IPS-18c (cell line): ENCODE results near the gene SLC25A30.
"Not testable (repeated sequence)": the region's sequence is repeated elsewhere in the genome, so short reads cannot be mapped to it uniquely, and the experiment has no call there.

Experiments
- H3K4me3 ChIP-seq: 2 replicates; pipeline ENCODE4 v1.7.0; 2013; ENCODE audit warnings: low read depth, mild to moderate bottlenecking, low read length, moderate library complexity; ENCODE audit not compliant: insufficient read depth
- H3K9me3 ChIP-seq: one replicate; pipeline ENCODE4 v1.6.1; 2013; ENCODE audit warnings: mild to moderate bottlenecking, low read length, moderate library complexity; ENCODE audit not compliant: control insufficient read depth, insufficient read depth

Gene SLC25A30

GRCh38 chr13:45380708-45381107 is 37.5 kb downstream of the SLC25A30 start:
- not testable (repeated sequence) for H3K9me3 ChIP-seq, H3K4me3 ChIP-seq

- not testable (repeated sequence) for H3K4me3 ChIP-seq, H3K9me3 ChIP-seq
These were observed 38.7 kb downstream of the SLC25A30 start for GRCh38 chr13:45379516-45379915.

- not testable (repeated sequence) for H3K4me3 ChIP-seq, H3K9me3 ChIP-seq
These were observed 39.4 kb downstream of the SLC25A30 start for GRCh38 chr13:45378786-45379185.

- H3K4me3 ChIP-seq, H3K9me3 ChIP-seq: not testable (repeated sequence)
These were observed 40.9 kb downstream of the SLC25A30 start for GRCh38 chr13:45377314-45377713.

- not testable (repeated sequence) for H3K9me3 ChIP-seq, H3K4me3 ChIP-seq
These were observed 41.5 kb downstream of the SLC25A30 start for GRCh38 chr13:45376651-45377050.

- no peak overlapping the region for H3K4me3 ChIP-seq
- H3K9me3 ChIP-seq = no peaks in the 10 kb centered on the region
These were observed 43.3 kb downstream of the SLC25A30 start for GRCh38 chr13:45374917-45375316.

GRCh38 chr13:45373162-45373547 is 45.0 kb downstream of the SLC25A30 start:
- Histone ChIP-seq H3K4me3 (no peak overlapping the region), H3K9me3 (no peaks in the 10 kb centered on the region)

- Histone ChIP-seq H3K9me3 (no peaks in the 10 kb centered on the region), H3K4me3 (no peak overlapping the region)
These were observed 45.7 kb downstream of the SLC25A30 start for GRCh38 chr13:45372189-45373161.

- Histone ChIP-seq H3K9me3 (no peaks in the 10 kb centered on the region), H3K4me3 (no peak overlapping the region)
These were observed 47.2 kb downstream of the SLC25A30 start for GRCh38 chr13:45370922-45371406.

GRCh38 chr13:45369116-45369515 is 49.1 kb downstream of the SLC25A30 start:
- H3K9me3 ChIP-seq = no peaks in the 10 kb centered on the region
- no peak overlapping the region for H3K4me3 ChIP-seq

GRCh38 chr13:45368571-45368970 is 49.6 kb downstream of the SLC25A30 start:
- no peaks in the 10 kb centered on the region for H3K9me3 ChIP-seq
- no peak overlapping the region for H3K4me3 ChIP-seq

- Histone ChIP-seq H3K9me3 (no peaks in the 10 kb centered on the region), H3K4me3 (no peak overlapping the region)
These were observed 50.2 kb downstream of the SLC25A30 start for GRCh38 chr13:45368005-45368404.

GRCh38 chr13:45367358-45367757 is 50.8 kb downstream of the SLC25A30 start:
- H3K9me3 ChIP-seq = no peaks in the 10 kb centered on the region
- H3K4me3 ChIP-seq = no peak overlapping the region

- H3K9me3 ChIP-seq = no peaks in the 10 kb centered on the region
- no peak overlapping the region for H3K4me3 ChIP-seq
These were observed 52.7 kb downstream of the SLC25A30 start for GRCh38 chr13:45365558-45365885.

GRCh38 chr13:45364876-45365557 is 53.2 kb downstream of the SLC25A30 start:
- no peak overlapping the region for H3K4me3 ChIP-seq
- H3K9me3 ChIP-seq = no peaks in the 10 kb centered on the region

- H3K9me3 ChIP-seq = peaks cover 2% of the 10 kb centered on the region
- no peak overlapping the region for H3K4me3 ChIP-seq
These were observed 55.2 kb downstream of the SLC25A30 start for GRCh38 chr13:45362939-45363338.

GRCh38 chr13:45361596-45362206 is 56.5 kb downstream of the SLC25A30 start:
- peaks cover 2% of the 10 kb centered on the region for H3K9me3 ChIP-seq
- H3K4me3 ChIP-seq = no peak overlapping the region
